ENCODE data around the gene FAT1. TPM values are rescaled to one million over a fixed set of nuclear protein-coding genes. Genes with fewer than 3 reads are reported as not detected.
A peak's percentile ranks its signal among the peaks of the same experiment; 100 is the strongest.

Gene FAT1
- total RNA-seq, 1 donor from 2014 or later: 344 TPM

DNA sequence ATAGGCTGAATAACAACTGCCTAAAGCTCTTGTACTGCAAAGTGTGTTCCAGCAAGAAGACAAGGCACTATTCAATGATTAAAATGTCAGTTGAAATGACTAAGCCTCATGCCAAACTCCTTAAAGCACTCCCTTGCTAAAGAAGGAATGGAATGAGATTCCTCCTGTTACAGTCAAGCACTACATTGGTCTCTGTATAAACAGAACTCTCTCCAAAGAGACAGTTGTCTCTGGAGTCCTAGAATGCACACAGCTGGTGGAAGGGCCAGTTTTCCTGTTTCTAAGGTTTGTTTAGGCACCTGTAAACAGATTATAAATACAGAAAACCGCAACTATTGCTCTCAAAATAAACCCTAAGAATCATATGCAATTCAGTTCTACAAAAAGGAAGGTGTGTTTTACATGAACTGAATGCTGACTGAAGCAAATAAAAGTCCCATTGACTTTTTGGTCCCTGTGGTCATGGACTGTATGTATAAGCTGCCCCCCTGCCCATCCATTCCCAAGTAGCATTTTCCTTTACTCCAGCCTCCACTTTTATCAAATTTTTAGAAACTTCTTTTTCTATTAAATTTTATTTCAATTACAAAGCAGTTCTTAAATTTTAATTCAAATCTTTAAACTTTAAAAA lies 47.0 kb downstream of the FAT1 start:
- TF ChIP-seq, protein P1, sequence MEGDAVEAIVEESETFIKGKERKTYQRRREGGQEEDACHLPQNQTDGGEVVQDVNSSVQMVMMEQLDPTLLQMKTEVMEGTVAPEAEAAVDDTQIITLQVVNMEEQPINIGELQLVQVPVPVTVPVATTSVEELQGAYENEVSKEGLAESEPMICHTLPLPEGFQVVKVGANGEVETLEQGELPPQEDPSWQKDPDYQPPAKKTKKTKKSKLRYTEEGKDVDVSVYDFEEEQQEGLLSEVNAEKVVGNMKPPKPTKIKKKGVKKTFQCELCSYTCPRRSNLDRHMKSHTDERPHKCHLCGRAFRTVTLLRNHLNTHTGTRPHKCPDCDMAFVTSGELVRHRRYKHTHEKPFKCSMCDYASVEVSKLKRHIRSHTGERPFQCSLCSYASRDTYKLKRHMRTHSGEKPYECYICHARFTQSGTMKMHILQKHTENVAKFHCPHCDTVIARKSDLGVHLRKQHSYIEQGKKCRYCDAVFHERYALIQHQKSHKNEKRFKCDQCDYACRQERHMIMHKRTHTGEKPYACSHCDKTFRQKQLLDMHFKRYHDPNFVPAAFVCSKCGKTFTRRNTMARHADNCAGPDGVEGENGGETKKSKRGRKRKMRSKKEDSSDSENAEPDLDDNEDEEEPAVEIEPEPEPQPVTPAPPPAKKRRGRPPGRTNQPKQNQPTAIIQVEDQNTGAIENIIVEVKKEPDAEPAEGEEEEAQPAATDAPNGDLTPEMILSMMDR (IDR thresholded peaks at IDR 0.05; ENCODE audit: insufficient read depth, low read length, poor library complexity, severe bottlenecking): no peak
- Histone ChIP-seq H3K27me3 (ENCODE audit: control insufficient read depth, insufficient read depth, low read length) (no peaks in the 10 kb centered on the region), H3K36me3 (ENCODE audit: control insufficient read depth, insufficient read depth, low read length) (no peaks in the 10 kb centered on the region), H3K4me3 (ENCODE audit: low read depth, low read length) (no peak overlapping the region)
- peak; percentile 91 for DNase-seq (ENCODE audit: low read depth)

DNA sequence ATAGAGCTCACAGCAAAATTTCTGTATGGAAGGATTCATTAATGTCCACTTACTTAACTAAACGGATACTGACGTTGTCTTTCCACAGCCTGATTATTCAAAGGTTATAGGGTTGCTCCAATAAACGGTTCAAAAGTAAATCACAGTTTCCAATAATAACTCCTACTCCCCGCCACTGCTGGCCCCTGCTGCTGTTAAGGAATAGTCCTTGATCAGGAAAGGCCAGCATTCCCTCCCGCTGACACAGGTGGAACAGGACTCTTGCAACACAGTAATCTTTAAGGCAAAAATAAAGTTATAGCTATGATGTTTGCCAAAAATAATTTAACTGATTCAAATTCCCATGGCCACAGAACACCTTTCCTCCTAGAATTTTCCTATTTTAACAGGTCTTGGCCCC lies 53.9 kb downstream of the FAT1 start:
- DNase-seq (ENCODE audit: low read depth): no peak
- TF ChIP-seq, protein P1 (IDR thresholded peaks at IDR 0.05; ENCODE audit: insufficient read depth, low read length, poor library complexity, severe bottlenecking): no peak
- Histone ChIP-seq H3K36me3 (ENCODE audit: control insufficient read depth, insufficient read depth, low read length) (peaks cover 1% of the 10 kb centered on the region), H3K27me3 (ENCODE audit: control insufficient read depth, insufficient read depth, low read length) (no peaks in the 10 kb centered on the region), H3K4me3 (ENCODE audit: low read depth, low read length) (no peak overlapping the region)

GRCh38 chr4:186669159-186669731 lies 54.4 kb downstream of the FAT1 start:
- DNase-seq (ENCODE audit: low read depth): no peak
- H3K36me3 ChIP-seq (ENCODE audit: control insufficient read depth, insufficient read depth, low read length): peaks cover 1% of the 10 kb centered on the region
- no peak overlapping the region for H3K4me3 ChIP-seq (ENCODE audit: low read depth, low read length)
- TF ChIP-seq, protein P1 (IDR thresholded peaks at IDR 0.05; ENCODE audit: insufficient read depth, low read length, poor library complexity, severe bottlenecking): peak; percentile 12
- no peaks in the 10 kb centered on the region for H3K27me3 ChIP-seq (ENCODE audit: control insufficient read depth, insufficient read depth, low read length)

DNA sequence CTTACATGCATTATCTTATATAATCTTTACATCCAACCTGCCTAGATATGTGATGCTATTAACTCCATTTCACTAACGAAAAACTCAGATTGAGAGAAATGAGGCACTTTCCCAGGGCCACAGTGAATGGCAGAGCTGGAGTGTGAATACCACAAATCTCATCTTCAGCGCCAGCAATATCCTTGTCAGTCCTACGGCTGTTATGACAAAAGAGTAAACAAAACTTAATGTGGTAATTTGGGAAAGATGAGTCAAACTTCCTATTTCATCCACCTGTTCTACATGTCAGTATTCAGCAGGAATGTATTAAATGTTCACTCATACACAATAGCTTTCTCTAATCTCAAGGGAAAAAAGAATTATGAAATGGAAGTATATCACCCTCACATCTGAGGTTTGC lies 56.9 kb downstream of the FAT1 start:
- no peak for DNase-seq (ENCODE audit: low read depth)
- TF ChIP-seq, protein P1 (IDR thresholded peaks at IDR 0.05; ENCODE audit: insufficient read depth, low read length, poor library complexity, severe bottlenecking): no peak
- no peak overlapping the region for H3K4me3 ChIP-seq (ENCODE audit: low read depth, low read length)
- H3K27me3 ChIP-seq (ENCODE audit: control insufficient read depth, insufficient read depth, low read length): no peaks in the 10 kb centered on the region
- peaks cover 1% of the 10 kb centered on the region for H3K36me3 ChIP-seq (ENCODE audit: control insufficient read depth, insufficient read depth, low read length)

DNA sequence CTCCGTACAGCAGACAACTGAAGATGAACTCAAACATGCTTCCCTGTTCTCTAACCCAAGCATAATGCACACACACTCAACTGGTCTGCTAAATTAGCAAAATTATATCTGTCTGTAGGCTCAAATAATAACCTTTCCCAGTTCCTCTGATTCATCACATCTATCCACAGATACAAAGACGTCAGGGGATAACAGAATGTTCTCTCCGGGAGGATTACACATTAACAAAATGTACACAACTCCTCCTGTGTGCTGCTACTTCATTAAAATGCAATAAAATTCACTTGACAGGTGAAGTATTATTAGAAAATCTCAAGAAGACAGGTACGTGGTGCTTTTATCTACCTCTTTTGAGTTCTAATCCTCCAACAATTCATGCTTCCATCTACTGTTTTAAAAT lies 57.4 kb downstream of the FAT1 start:
- Histone ChIP-seq H3K36me3 (ENCODE audit: control insufficient read depth, insufficient read depth, low read length) (peaks cover 2% of the 10 kb centered on the region), H3K27me3 (ENCODE audit: control insufficient read depth, insufficient read depth, low read length) (no peaks in the 10 kb centered on the region), H3K4me3 (ENCODE audit: low read depth, low read length) (no peak overlapping the region)
- TF ChIP-seq, protein P1 (IDR thresholded peaks at IDR 0.05; ENCODE audit: insufficient read depth, low read length, poor library complexity, severe bottlenecking): no peak
- DNase-seq (ENCODE audit: low read depth): peak; percentile 47

DNA sequence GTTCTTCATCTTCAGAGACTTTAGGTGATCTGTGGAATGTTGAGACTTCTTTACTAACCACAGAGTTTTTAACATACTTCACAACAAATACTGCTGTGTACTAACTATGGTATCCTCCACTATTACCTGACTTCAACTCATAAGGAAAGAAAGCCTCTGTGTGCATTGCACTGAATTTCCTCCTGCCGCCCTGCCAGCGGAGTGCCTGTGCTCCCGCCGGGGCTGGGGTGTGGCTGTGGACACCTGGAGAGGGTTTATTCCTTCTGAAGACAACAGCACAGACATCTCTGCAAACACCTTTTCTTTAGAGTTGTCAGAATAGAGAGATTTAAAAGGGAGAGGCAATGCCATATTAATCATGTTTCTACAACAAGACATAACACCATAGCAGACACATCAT lies 63.3 kb downstream of the FAT1 start:
- TF ChIP-seq, protein P1 (IDR thresholded peaks at IDR 0.05; ENCODE audit: insufficient read depth, low read length, poor library complexity, severe bottlenecking): no peak
- no peaks in the 10 kb centered on the region for H3K27me3 ChIP-seq (ENCODE audit: control insufficient read depth, insufficient read depth, low read length)
- H3K36me3 ChIP-seq (ENCODE audit: control insufficient read depth, insufficient read depth, low read length): peaks cover 2% of the 10 kb centered on the region
- no peak for DNase-seq (ENCODE audit: low read depth)
- H3K4me3 ChIP-seq (ENCODE audit: low read depth, low read length): no peak overlapping the region

All from kidney epithelial cell (primary cell).